GM21367 (cell line): ENCODE results near the gene AK8.

Experiments used
- ATAC-seq: cut with Tn5 transposase; IDR thresholded peaks from one replicate; pipeline ENCODE4 v1.9.1; 2021; ENCODE audit not compliant: unreplicated experiment

The AK8 gene

DNA sequence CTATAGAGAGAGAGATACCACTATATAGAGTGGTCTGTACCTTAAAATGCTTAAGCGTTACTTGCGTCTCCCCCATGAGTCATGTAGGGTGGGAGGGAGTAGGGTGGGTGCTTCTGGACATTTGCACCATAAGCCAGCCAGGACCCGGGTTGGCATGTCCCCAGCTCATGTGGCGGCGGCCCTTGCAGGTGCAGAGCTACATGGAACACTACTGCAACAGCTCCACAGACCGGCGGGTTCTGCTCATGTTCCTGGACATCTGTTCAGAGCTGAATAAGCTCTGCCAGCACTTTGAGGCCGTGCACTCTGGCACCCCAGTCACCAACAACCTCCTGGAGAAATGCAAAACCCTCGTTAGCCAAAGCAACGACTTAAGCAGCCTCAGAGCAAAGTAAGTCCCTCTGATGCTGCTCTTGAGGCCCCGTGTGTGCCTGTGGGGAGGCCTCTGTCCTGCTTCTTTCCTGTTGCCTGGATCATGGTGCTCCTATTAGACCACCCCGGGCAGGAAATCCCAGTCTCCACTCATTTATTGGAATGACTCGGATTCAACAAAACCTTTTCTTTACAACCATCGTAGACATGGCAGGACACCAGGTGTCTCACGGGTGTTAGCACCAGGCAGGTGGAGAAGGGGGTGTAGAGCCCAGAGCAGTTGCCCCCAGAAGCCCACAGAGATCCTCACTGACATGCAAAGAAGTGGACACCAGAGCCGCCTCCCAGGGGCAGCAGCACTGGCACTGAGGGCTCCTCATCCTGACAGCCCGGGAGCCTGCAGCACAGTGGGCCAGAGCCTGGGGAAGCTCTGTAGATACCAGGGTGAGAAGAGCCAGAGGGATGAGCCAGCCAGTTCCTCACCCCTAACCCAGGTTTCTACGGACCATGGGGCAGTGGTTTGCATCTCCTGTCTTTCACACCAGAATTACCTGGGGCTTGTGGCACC is 9.4 kb upstream of the AK8 start:
- no peak for ATAC-seq

DNA sequence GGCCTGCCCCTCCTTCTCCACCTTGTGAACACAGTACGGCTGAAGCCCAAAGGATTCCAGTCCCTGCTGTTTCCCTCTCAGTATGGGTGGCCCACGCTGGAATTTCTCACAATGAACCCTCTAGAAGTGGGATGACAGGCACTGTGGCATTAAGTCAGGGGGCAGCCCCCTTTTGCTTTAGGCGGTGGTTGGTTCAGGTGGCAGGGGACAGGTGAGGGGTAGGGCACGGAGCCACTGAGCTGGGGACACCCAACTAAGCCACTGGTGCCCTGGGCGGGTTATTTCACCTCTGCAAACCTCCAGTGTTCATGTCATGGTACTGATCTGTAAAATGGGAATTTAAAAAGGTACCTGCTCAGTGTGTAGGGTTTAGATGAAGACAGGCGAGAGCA is 8.2 kb upstream of the AK8 start:
- ATAC-seq: no peak

DNA sequence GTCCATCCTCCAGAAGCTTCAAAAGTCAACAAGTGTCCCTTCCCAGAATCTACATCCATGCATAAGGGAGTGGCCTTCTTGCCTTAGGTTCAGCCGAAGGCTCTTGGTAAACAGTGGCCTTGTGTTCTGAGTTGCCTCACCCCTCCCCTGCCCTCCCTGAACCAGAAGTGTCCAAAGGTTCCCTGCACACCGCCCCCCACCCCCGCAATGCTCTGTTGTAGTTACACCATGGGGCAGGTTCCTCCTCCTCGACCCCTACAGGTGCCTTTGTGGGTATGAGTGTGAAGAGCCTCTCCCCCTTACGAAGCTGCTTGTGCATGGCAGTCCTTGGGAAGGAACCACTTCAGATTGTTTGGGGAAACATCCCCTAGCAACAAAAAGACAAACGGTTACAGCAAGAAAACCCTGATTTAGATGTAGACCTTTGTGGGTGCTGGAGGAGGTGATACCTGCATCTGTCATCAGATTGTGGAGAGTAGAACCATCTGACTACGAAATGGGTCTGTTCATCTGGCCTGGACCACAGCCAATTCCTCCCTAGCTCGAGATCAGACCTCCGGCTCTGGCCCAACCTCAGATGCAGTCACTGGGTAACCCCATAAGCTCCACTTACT is 7.7 kb upstream of the AK8 start:
- ATAC-seq: no peak

DNA sequence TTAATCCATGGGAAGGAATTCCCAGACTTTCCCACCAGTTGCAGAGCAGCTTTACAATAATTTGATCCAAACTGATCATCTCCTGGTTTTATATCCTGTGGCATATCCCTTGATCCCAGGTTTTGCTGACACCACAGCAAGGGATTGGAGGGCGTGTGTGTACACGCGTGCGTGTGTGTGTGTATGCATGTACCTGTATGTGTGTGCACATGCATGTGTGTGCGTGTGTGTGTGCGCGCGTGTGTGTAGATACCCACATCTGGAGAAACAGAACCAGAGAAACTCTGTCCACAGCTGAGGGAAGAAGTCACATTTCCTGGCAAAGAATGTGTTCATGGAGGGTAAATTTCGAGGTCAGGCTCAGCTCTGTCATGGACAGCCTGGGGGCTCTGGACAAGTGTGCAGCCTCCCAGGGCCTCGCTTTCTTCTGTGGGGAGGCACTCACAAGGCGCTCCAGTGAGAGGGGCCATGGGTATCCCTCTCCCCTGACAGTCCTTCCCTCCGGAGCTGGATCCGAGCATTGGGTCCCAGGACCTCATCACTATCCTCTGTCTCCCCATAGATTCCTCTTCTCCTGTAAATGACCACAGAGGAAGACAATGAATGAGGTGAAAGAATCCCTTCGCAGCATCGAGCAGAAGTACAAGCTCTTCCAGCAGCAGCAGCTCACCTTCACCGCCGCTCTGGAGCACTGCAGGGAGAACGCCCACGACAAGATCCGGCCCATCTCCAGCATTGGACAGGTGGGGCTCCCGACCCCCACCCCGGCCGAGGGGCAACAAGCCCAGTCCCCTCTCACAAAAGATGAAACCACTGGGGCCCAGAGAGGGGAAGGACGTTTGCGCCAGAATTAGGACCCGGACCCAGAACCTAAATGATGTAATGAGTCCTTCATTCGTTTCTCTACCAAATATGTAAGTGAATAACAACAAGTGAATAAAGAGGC is 5.5 kb upstream of the AK8 start:
- no peak for ATAC-seq

DNA sequence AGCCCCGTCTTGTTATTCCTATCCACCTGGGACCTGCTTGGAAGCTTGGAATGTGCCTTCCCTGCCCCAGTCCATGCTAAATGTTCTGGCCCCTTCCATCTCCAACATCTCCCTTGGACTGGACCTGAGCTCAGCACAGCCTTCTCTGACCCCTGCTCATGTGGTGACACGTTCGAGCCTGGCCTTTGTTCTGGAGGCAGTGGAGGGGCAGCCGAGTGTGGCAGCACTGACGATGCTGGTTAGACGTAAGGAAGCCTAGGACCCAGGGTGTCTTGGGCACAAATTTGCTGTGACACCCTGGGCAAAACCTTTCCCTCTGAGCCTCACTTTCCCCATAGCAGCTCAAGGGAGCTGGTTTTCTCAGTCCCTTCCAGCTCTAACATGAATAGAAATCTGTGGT is 4.5 kb upstream of the AK8 start:
- no peak for ATAC-seq

DNA sequence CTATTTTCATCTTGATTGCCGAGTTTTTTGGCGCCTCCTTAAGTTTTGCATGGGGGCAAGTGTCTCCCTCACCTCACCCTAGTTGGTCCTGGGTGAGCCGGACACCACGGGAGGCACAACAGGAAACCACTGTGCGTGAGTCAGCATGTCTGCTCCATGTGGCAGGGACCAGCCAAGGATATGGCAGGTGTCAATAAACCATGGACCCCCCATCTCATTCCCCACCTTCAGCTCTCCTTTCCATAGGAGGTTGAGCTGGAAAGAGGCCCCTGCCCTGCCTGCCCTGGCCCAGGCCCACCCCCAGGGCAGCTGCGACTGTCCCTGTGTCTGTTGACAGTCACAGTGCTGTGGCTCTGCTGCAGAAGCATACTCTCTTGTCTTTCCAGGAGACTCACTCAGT is 3.7 kb upstream of the AK8 start:
- ATAC-seq: no peak

DNA sequence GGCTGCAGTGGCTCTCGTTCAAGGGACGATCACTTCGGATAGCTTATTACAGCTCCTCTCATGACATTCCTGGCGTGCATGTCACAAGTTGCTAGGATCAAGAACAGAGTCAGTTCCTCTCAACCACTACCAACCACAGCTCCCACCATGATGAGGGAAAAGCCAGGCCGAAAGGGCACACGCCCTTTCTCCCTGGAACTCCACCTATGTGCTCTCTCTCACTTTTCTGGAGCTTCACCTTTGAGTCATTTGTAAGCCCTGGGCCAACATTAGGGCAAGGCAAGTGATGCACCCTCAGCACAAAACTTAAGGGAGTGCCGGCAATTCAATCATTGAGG is 2.2 kb upstream of the AK8 start:
- no peak for ATAC-seq

DNA sequence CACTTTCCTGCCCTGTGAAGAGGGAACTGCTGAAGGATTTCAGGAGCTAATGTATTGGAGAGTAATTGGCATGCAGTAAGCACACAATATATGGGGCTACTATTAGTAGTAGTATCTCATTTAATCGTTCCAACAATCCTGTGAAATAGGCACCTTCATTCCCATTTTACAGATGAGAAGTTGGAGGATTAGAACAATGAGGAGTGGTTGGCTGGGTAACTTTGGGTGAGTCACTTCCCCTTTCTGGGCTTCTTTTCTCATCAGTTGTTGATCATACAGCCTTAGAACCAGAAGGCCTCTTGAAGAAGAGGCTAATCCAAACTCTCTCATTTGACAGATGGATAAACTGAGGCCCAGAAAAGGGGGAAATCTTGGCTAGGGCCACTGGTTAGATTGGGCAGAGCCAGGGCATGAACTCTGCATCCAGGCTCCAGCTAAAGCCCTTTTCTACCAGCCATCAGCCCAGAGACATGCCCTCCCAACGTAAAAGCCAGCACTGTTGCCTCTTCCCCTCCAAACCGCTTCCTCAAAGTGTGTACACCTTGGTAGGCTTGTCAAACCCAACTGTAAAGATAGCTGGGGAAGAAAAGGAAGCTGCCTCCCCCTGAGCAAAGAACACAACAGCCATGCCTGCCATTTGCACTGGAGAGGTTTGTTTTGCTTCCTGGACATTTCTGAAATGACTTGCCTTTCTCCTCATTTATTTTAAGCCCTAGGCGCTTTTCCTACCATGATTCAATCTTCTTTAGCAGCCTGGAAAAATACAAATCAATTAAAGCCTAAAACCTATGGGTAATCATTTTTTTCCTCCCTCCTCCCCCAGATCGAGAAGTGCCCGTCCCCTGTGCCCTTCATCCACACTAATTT is 1.6 kb upstream of the AK8 start:
- ATAC-seq: no peak

DNA sequence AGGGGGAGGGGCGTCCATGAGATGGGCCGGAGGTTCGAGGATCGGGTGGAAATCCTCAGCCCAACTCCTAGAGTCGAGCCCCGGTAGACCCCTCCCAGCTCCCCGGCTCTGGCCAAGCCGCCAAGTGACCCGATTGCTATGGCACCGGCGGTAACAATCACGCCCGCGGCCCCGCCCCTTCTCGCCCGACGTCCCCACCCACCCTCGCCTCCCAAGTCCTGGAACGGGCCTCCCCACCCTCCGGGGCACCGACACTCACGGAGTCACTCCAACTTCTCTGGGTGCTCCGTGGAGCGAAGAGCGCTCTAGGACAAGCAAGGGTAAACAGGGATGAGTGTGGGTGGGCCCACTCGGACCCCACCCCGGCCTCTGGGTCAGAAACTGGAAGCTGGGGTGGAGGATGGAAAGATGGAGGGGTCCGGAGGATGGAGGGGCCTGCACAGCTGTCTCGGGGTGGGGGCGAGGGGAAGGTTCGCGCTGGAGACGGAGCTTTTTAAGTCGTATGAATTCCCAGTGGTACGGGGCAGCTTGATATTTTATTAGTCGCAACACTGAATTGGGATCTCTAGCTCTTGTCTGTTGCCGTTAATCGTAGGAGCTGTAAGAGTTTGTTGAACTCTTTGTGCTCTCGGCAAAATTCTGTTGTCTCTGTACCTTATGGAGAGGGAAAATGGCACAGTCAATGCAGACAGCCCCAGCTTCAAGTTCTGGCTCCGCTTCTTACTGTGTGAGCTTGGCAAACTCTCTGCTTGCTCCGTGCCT is 792 bp upstream of the AK8 start, which contains the start of gene SPACA9:
Gene SPACA9, plus strand, starts transcription at position 204 of the 762 bp plus-strand sequence. CDS start 5,050 bp downstream, outside the sequence.
- ATAC-seq: no peak

DNA sequence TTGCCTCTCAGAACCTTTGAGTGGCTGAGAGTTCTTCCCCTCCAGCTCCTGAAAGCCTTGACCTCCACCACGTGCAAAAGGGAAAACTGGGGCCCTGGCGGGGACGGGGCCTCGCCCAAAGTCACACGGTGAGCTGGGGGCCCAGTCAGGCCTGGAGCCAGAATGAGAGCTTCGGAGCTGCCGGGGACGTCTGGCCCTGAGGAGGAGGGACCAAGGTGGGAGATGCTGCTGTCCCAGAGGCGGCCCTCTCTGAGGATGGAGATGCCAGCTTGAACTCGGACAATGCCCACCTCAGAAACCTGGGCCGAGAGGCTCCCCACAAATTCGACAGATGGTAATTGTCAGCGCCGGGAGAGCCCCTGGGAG is 643 bp downstream of the AK8 start:
- no peak for ATAC-seq

DNA sequence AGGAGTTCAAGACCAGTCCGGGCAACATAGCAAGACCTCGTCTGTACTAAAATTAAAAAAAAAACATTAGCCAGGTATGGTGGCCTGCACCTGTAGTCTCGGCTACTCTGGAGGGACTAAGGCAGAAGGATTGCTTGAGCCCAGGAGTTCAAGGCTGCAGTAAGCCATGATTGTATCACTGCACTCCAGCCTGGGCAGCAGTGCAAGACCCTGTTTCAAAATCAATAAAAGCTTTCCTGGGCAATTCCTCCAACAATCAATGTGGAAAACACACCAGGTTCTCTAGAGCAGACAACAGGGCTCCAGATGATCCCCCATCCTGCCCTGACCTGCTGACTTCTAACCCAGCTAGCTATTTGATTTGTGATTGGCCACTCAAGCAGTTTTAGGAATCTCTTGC is 1.2 kb downstream of the AK8 start:
- ATAC-seq: no peak

DNA sequence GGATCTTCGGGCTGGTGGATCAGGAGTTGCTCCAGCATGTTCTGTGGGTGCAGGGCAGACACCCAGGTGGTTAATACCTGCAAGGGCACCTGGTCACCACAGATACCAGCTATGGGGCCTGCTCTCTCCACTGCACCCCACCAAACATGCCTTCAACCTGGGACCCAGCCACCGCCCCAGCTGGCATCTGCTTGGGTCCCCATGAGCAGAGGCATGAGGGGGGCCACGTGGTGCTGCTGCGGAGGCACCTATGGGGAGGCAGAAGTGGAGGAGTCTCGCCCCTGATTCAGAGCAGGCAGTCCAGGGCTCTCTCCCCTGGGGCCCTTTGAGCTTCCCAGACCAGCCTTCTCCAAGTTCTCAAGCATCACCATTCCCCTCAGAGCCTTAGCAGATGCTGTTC is 2.9 kb downstream of the AK8 start:
- no peak for ATAC-seq

DNA sequence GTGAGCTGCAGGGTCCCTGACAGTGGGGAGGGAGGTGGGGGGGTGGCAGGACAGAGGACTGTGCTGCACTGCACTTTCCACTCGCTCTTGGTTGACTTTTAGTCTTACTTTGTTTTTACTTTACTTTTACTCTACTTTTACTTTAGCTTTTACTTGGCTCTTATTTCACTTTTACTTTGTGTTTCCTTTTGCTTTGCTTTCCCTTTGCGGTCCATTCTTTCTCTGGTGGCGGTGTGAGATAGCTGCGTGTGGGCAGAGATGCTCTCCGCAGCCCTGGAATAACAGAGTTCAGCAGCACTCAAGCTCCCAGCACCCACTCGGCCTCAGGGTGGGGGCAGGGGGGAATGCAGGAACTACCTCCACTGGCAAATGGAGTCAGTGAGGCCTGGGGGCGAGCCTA is 4.7 kb downstream of the AK8 start:
- no peak for ATAC-seq

DNA sequence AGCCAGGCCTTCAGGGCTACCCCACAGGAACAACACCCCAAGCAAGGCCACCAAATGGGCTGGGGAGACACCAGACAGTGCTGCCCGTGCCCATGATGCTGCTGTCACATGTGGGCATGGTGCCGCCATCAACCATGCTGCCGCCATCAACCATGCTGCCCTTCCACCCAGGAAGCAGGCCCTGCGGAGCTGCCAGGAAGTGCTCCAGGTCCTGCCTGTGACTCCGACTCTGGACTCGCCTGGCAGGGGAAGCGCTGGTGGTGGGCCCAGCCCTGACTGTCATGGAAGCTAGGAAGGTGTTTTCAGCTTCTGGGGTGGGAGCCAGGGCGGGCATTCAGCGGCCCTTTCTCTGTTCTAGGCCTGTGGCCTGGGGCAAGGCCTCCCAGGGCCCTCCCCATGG is 8.8 kb downstream of the AK8 start:
- no peak for ATAC-seq

DNA sequence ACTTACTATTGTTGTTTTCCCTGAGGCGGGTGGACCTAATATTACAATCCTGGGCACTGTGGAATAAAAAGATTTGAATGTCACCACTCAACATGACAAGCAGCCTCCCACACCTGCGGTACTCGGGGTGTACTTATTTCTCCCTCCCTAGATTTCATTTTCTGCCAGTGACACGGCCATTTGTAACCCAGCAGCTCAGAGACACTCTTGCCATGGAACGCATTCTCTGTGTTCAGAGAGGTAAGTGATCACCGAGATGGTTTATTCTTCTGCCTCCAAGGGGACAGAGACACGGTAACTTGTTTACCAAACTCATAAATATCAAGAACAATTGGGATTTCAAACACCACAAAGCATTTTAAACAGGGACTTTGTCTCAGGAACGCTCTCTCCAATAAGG is 11.2 kb downstream of the AK8 start:
- no peak for ATAC-seq

DNA sequence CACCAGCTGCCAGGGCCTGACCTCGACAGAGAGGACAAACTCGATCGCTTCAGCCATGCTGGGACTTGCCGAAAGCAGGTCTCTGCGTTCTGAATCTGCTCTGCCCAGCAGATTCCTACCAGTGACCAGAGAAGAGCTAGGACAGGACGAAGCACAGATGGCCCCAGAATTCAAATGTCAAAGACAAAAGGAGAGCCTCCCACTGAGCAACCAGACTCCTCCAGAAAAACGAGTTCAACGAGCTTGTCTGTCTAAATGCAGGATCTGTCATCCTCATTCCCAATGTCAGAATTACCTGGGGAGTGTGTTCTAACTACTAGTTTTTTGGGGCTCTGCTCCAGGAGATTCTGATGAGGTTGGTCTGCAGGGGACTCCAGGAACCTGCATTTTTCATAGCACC is 13.4 kb downstream of the AK8 start:
- ATAC-seq: no peak

DNA sequence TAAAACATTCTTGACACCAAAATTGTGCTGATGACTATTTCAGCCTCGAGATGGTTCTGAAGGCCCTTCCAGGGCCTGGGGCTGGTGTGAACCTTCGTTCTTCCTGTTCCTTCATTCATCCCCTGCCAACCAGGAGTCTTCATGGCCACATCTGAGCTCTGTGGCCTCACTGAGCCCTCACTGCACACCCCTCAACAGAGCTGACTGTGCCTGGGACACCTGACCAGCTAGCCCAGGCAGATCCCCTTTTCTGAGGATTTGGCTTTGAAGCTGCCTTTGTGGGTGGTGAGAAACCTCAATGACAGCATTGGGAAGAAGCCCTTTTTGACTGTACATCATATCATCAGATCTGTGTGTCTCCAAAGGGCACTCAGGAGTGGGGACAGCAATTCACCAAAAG is 13.8 kb downstream of the AK8 start:
- no peak for ATAC-seq

DNA sequence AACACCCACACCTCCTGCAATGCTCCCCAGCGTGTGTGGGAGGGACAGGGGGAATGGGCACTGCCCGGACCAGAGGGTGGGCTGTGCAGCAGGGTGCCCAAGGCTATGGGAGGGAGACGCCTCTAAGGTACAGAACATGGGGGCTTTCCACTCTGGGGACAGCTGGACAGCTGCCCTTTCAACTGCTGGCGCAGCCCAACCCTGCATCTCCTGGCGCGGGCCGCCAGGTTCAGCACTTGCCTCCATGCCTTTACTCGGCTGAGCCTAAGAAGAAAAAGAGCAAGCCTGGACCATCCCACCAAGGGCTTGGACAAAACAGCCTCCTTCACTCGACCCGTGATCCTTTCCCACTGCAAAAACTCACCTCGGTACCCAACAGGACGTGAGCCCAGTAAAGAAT is 15.0 kb downstream of the AK8 start:
- ATAC-seq: no peak

DNA sequence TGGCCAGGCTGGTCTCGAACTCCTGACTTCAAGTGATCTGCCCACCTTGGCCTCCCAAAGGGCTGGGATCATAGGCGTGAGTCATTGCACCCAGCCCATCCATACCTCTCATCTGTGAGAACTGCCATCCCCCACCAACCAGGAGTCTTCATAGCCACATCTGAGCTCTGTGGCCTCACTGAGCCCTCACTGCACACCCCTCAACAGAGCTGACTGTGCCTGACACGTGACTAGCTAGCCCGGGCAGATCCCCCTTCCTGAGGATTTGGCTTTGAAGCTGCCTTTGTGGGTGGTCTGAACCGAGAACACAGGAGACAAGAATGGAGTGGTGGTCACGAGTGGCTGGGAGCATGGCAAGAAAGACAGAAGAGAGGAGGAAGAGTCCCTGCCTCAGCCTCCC is 15.6 kb downstream of the AK8 start:
- no peak for ATAC-seq

DNA sequence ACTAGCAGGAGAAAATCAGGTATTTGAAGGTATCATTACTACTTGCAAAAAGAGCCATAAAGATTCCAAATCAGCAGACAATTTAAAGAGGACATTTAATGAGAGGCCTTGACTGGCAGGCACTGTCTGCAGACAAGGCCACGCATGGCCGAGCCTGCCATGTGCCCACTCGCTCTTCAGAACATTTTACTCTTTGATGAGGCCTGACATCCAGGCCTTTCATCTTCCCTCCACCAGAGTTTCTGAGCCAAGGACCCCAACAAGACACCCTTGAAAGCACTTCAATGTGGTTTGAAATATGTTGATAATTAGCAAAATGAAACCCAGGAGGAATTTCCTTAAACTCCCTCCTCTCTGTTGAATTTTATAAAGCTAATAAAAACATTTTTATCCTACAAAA is 16.4 kb downstream of the AK8 start:
- no peak for ATAC-seq
